Frontal cortex (tissue), 4 donors: Measurements from ENCODE around the gene ADAM12. TPM values are rescaled to one million over a fixed set of nuclear protein-coding genes. Genes with fewer than 3 reads are reported as not detected.

Experiments
- DNase-seq, 2 donors: peaks; one replicate each; pipeline ENCODE4 v3.0.0; 2012; ENCODE audit warnings: low spot score in 2 of 2
- FAIRE-seq: peaks from 2 replicates; lab custom pipeline; 2012; peaks lifted over from hg19 to GRCh38; lab: Jason Lieb, UNC
- total RNA-seq: library from RNA; depleted of rRNA; stranded (reverse); fragments of >200 nt; gene quantifications from one replicate; pipeline ENCODE4 v1.2.3, GENCODE V29; 2014
- donor health status: control.
- donor health status: control.
- donor health status: control.

ADAM12 gene
- total RNA-seq, 1 donor from 2014 or later: 2.9 TPM

GRCh38 chr10:126160971-126161630 lies 227.2 kb downstream of the ADAM12 start:
- DNase-seq (no peak), FAIRE-seq (no peak)

- DNase-seq: no peak
- no peak for FAIRE-seq
Observed at GRCh38 chr10:126160571-126160970, 227.7 kb downstream of the ADAM12 start.

GRCh38 chr10:126158133-126158892 lies 230.0 kb downstream of the ADAM12 start:
- no peak for FAIRE-seq
- DNase-seq: no peak

GRCh38 chr10:126157189-126157588 lies 231.1 kb downstream of the ADAM12 start:
- FAIRE-seq: no peak
- no peak for DNase-seq

GRCh38 chr10:126156503-126156902 lies 231.8 kb downstream of the ADAM12 start:
- DNase-seq (no peak), FAIRE-seq (no peak)

- no peak for FAIRE-seq
Observed at GRCh38 chr10:126156012-126156411, 232.3 kb downstream of the ADAM12 start.

GRCh38 chr10:126155528-126155927 lies 232.7 kb downstream of the ADAM12 start:
- DNase-seq (no peak), FAIRE-seq (no peak)

More at GRCh38 chr10:126156012-126156411, 232.3 kb downstream of the ADAM12 start:
- DNase-seq: no peak

- DNase-seq (no peak), FAIRE-seq (no peak)
Observed at GRCh38 chr10:126153711-126154628, 234.3 kb downstream of the ADAM12 start.

- no peak for FAIRE-seq
- no peak for DNase-seq
Observed at GRCh38 chr10:126147866-126148587, 240.2 kb downstream of the ADAM12 start.

GRCh38 chr10:126146771-126147170 lies 241.5 kb downstream of the ADAM12 start:
- FAIRE-seq (no peak), DNase-seq (no peak)

GRCh38 chr10:126143117-126143516 lies 245.2 kb downstream of the ADAM12 start:
- FAIRE-seq (no peak), DNase-seq (no peak)

GRCh38 chr10:126140746-126141273 lies 247.5 kb downstream of the ADAM12 start:
- no peak for DNase-seq
- FAIRE-seq: no peak

- DNase-seq (no peak), FAIRE-seq (no peak)
Observed at GRCh38 chr10:126137562-126138221, 250.6 kb downstream of the ADAM12 start.

- DNase-seq (no peak), FAIRE-seq (no peak)
Observed at GRCh38 chr10:126135941-126136595, 252.2 kb downstream of the ADAM12 start.

GRCh38 chr10:126135177-126135576 lies 253.1 kb downstream of the ADAM12 start:
- FAIRE-seq: no peak
- DNase-seq: no peak

- FAIRE-seq (no peak), DNase-seq (no peak)
Observed at GRCh38 chr10:126133906-126134656, 254.2 kb downstream of the ADAM12 start.

GRCh38 chr10:126133082-126133620 lies 255.1 kb downstream of the ADAM12 start:
- FAIRE-seq (no peak), DNase-seq (no peak)
